Subcutaneous adipose tissue (tissue), 4 donors: ENCODE results near the gene SLC6A7. TPM values are rescaled to one million over a fixed set of nuclear protein-coding genes. Genes with fewer than 3 reads are reported as not detected.

Experiments used
- CTCF ChIP-seq: fragments of 450-650 bp; IDR thresholded peaks from one replicate; pipeline ENCODE4 v1.5.1; 2016; ENCODE audit warnings: low read depth, mild to moderate bottlenecking, control low read depth, antibody characterized with exemption, moderate library complexity
- total RNA-seq, 4 donors: library from RNA; depleted of rRNA; stranded (reverse); fragments of >200 nt; gene quantifications; one replicate each; pipeline ENCODE4 v1.1.0, GENCODE V29; 2016

Gene SLC6A7
- total RNA-seq, 4 donors from 2014 or later, result 0.17 TPM; not detected in 3

GRCh38 chr5:150234576-150235499 is 45.0 kb downstream of the SLC6A7 start:
- no peak for TF ChIP-seq CTCF

- no peak for TF ChIP-seq CTCF
Observed at GRCh38 chr5:150235500-150235854, 45.6 kb downstream of the SLC6A7 start.

DNA sequence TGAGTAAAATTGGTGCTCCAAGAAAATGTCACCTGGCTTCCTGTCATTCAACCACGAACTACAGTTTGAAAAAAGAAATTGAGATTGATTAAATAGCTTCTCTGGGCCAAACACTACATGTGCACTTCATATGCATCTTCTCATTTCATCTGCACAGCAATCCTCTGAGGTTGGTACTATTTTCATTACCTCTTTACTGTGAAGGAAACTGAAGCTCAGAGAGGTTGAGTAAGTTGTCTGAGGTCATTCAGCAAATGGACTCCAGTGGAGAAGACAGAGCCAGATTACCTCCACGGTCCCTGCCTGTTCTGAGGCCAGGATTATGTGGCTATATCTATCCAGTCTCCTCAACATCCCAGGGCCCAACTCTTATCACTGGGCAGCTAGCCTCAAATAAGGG is 46.5 kb downstream of the SLC6A7 start:
- TF ChIP-seq CTCF, result no peak

GRCh38 chr5:150236981-150237754 is 47.3 kb downstream of the SLC6A7 start:
- TF ChIP-seq CTCF, result no peak

- no peak for TF ChIP-seq CTCF
Observed at GRCh38 chr5:150238646-150239045, 48.8 kb downstream of the SLC6A7 start.

GRCh38 chr5:150239099-150239793 is 49.4 kb downstream of the SLC6A7 start:
- no peak for TF ChIP-seq CTCF

DNA sequence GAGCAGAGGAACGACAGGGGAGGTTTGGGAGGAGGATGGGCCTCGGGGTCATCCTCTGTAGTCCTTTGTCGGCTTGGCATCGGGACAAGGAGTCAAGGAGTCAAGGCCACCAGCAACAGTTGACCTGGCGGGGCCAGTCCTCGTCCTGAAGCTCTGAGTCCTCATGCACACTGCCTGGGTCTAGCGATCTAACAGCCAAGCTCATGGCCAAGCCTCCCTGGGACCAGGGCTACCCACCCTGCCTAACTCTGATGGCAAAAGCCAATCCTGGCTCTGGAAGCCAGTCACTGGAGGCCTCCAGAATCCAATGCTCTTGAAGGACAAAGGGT is 49.9 kb downstream of the SLC6A7 start:
- no peak for TF ChIP-seq CTCF
